Stimulated activated CD4-positive, alpha-beta T cell treated with anti-CD3 and anti-CD28 coated beads, Interleukin-15, amount 100 ng/mL, for 48 hours (primary cell): ENCODE measurements around the gene CFAP61.

Experiments
- DNase-seq, 2 donors: peaks; one replicate each; pipeline ENCODE4 v3.0.0-alpha.2; 2020; ENCODE audit warnings: low read depth in 2 of 2

Gene CFAP61

DNA sequence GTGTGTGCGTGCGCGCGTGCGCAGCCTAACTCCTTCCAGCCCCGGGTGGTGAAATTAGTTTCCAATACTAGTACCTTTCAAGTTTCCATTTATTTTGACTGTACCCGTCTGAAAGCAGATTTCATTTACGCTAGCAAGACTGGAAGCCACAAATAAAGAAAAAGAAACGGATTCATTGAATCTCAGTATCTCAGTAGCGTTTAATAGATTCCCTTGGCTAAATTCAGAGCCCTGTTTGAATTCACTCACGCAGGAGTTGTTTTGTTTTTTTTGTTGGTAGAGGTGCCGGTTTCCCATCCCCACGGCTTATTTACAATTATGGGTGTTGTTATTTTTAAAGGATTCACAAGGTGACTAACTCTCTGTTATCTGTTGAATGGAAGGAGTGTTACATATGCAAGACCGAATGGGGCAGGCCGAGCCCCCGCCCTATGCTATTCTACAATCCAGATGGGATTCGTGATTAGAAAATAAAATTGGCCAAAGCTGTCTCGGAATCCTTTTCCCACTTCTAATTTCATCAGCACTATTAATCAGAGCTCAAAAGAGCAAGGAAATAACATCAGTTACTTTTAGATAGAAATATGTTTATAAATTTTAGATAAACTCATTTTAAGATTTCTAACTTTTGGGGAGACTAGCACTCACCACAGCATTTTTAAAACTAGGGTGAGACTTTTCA, 313.3 kb downstream of the CFAP61 start:
- no peak for DNase-seq

DNA sequence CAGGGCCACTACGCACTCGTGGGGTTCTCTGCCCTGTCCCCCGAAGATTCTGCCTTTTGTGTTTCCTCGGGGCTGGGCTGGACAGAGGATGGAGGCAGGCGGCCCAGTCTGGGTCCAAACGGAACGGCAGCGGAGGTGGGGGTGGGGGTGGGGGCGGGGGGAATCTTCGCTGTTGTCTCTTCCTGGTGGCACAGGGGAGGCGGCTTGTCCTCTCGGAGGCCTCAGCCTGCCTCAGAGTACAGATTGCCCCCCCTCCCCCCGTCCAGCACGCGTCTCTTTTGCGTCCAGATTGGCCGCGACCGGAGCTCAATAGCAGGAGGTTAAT, 314.2 kb downstream of the CFAP61 start:
- DNase-seq = no peak

DNA sequence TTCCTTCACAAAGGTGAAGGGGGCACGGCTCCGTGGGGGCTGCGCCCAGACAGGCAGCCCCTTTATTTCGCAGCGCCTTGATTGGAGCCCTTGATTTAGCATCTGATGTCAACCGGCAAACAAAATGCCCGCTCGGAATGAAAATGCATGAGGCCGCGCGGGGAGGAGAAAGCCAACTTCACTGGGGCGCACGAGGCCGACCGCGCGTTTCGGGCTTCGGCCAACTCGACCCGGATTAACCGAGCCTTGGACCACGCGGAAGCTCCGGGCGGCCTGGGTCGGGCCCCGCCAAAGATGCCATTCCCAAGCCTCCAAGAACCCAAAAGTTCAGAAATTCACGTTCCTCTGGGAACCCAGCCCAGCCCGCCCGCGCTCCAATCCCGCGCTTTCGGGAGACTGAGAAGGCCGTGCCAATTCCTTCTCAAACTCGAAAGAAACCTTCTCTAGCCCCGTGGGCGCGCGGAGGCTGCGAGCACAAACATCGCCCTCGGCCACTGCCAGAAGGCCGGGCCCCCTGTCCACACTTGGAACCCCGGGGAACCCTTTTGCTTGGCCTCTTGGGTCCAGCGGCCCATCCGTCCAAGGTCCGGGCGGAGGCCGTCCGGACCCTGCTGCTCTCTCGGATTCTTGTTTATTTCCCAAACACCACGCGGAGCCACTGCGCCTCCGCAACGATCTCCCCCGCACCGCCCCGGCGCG, 314.7 kb downstream of the CFAP61 start:
- DNase-seq = no peak

DNA sequence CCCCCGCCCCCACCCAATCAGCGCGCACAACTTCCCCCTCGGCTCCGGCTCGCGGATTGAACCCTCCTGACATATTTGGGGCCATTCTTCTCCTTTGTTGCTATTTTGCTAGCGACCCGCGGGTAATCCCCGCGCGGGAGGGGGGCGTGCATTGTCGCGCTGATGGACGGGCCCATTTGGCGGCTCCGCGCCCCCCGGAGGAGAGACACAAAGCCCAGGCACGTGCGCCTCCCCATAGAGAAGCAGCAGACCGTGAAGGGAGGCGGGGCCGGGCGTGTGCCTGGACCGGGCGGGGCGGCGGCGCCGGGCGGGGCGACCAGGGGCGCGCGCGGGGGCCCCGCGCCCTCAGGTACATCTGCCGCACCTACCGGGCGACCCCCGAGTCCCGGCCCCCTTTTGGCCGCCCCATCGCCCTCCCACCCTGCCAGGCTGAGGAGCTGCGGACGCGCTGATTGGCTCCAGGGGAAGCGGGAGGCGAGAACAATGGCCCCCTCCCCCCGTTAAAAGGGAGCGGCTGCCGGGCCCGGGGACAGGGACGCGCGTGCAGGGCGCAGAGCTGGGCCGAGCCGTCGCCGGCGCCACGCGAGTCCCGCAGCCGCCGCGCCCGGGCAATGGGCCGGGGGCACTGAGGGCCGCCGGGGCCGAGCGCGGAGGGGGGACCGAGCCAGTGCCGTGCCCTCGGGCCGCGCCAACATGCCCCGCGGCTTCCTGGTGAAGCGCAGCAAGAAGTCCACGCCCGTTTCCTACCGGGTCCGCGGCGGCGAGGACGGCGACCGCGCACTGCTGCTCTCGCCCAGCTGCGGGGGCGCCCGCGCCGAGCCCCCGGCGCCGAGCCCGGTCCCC, 315.5 kb downstream of the CFAP61 start, which contains the start of gene INSM1:
Gene INSM1, plus strand, starts transcription at position 530 of the 843 bp plus-strand sequence. Its CDS starts 164 bp downstream, at position 694.
- peak in 1 of 2 donors; percentile 14 for DNase-seq

DNA sequence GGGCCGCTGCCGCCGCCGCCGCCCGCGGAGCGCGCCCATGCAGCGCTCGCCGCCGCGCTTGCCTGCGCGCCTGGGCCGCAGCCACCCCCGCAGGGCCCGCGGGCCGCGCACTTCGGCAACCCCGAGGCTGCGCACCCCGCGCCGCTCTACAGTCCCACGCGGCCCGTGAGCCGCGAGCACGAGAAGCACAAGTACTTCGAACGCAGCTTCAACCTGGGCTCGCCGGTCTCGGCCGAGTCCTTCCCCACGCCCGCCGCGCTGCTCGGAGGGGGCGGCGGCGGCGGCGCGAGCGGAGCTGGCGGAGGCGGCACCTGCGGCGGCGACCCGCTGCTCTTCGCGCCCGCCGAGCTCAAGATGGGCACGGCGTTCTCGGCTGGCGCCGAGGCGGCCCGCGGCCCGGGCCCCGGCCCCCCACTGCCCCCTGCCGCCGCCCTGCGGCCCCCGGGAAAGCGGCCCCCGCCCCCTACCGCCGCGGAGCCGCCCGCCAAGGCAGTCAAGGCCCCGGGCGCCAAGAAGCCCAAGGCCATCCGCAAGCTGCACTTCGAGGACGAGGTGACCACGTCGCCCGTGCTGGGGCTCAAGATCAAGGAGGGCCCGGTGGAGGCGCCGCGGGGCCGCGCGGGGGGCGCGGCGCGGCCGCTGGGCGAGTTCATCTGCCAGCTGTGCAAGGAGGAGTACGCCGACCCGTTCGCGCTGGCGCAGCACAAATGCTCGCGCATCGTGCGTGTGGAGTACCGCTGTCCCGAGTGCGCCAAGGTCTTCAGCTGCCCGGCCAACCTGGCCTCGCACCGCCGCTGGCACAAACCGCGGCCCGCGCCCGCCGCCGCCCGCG, 316.3 kb downstream of the CFAP61 start:
- DNase-seq = peak in 1 of 2 donors; percentile 9

DNA sequence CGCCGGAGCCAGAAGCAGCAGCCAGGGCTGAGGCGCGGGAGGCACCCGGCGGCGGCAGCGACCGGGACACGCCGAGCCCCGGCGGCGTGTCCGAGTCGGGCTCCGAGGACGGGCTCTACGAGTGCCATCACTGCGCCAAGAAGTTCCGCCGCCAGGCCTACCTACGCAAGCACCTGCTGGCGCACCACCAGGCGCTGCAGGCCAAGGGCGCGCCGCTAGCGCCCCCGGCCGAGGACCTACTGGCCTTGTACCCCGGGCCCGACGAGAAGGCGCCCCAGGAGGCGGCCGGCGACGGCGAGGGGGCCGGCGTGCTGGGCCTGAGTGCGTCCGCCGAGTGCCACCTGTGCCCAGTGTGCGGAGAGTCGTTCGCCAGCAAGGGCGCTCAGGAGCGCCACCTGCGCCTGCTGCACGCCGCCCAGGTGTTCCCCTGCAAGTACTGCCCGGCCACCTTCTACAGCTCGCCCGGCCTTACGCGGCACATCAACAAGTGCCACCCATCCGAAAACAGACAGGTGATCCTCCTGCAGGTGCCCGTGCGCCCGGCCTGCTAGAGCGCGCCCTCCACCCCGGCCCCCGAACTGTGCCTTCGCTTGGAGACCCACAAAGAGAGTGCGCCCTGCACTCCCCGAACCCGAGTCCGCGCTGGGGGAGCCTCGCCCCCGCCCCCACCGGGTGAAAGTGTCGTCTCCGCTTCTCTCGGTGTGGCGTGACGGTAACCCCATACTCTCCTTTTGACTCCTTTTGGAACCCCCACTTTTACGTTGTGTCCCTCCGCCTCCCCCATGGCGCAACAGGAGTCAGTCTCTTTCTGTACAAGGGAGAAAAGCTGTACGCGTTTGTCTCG, 317.1 kb downstream of the CFAP61 start:
- DNase-seq = peak in 1 of 2 donors; percentile 24

DNA sequence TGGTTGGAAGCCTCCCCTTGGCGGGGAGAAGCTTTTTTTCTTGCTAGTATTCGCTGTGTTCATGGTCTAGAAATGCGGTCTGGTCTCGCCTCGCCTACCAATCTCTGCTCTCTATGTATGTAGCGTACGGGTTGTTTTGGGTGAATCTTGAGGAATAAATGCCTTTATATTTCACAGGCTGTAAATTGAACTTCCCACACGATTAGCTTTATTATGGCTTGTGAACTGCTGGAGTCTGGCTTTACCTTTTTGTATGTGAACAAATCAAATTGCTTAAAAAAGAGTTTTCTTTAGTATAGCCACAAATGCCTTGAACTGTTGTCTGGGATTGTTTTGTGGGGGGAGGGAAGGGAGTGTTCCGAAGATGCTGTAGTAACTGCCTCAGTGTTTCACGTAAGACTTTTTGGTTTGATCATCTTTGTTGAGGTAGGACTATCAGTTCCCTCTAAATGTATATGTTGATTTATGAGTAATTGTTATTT, 317.8 kb downstream of the CFAP61 start:
- no peak for DNase-seq

DNA sequence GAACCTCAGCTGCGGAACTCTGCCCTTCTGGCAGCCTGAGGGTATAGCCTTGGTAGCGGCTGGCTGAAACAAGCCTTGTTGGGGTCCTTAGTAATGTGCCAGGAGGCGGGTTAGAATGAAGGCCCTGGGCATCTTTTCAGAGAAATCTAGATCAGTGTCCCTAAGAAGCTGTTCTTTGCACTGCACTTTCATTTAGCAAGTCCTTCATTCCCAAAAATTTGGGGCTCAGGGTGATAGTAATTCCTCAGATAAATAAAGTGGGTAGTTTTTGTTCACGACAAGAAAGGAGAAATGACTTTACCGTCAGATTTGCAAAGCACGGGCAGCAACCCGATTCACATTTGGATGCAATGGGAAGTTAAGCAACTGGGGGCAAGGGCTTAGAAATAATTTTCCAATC, 318.8 kb downstream of the CFAP61 start:
- no peak for DNase-seq

DNA sequence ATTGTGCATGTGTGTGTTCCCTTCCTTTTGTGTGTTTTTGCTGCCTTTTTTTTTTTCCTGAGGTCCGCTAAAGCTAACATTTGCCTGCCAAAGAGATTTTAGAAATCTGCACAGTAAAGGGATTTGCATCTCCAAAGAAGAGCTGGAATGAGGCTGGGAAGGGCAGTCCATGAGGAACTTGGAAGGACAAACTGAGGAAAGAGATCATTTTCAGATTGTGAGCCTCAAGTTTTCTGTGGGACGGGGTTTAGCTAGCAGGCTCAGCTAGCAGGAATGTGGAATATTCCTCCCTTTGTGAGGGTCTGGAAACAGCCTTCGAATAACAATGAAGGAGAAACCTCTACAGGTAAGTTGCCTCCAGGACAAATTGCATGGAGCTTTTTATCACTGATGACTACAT, 319.3 kb downstream of the CFAP61 start:
- DNase-seq = no peak

DNA sequence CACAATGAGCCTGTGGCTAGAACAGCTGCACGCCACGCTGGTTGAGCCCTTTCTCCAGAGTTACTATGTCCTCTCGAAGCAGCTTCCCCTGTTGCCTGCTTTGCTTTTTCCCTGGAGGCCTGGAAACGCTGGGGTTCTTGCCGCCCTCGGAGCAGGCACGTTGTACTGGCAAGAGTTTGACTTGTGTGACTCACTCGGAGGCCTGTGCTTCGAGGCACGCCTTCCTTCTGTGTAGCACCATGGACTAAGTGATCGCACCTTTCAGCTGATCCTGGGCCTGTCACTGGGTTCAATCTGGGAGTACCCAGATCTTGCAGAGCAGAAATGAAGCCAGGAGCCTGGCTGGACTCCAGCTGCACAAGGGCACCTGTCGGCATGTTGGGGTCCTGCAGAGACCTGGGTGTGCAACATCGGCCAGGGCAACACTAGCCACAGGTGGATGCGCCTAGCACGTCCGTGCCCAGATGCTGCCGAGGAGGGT, 320.8 kb downstream of the CFAP61 start:
- DNase-seq = no peak

DNA sequence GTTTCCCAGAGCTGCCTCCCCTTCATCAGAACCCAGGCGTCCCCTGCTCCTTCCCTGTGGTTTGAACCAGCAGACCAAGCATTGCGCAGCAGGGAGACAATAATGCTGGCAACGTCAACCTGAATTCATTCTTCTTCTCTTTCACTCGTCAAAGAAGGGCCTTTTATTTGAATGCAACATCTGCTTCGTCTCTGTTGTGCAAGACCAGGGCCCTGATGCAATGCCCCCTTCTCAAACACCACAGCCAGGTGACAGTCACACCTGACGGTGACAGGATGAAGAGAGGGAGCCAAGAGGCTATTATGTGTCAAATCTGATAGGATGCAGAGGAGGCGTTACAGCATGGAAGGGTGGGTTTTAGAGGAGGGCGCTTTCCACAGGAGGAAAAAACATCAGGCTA, 323.5 kb downstream of the CFAP61 start:
- DNase-seq = no peak

DNA sequence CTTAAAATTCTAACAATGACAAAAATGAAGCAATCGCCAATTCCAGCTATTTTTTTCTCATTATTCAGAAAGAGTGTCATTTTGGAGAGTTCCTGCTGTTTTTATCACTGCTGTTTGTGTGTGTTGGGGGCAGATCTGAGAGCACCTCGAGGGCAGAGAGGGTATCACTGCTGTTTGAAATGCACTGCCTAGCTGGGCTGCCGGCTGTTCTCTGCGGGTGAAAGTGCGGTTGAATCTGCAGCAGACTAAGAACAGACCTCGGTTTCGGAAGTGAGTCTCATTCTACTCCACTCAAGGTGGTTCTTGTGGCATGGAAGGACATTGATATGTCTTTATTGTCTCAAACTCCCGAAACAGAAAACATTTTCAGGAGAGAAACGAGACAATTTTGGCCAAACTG, 333.9 kb downstream of the CFAP61 start:
- DNase-seq = no peak

DNA sequence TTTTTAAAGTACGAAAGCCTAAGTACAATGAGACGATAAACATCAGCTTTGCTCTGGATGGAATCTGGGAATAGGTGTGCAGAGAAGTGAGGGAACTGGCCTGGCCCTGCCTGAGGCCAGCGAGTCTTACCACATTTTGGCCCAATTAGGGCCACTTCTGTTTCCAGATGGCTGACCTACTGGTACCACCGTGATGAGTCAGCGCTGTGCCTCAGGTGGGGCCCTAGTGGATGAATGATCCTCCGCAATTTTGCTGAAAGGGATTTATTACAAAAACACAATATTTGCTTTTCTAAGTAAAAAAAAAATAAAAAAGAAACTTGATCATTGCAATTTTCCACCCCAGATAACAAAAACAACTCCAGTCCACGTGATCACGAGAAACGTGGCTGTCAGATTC, 338.1 kb downstream of the CFAP61 start:
- DNase-seq = no peak

DNA sequence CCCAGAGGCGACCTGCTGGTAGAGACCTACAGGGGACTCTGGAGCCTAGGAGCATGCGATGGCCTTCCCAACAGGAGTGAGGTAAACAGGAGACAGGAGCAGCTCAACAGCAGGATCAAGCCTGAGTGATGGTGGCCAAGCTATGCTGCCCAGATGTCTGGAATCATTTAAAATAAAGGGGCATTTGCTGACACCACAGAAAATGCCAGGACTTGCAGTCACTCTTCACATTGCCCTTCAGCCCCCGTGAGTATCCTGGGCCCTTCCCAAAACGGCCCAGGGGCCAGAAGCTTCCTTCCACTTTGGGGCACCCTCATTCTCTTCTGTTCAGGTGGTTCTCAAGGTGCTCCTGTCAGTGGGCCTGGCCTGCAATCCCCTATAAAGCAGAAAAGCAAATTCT, 338.8 kb downstream of the CFAP61 start:
- DNase-seq = no peak

DNA sequence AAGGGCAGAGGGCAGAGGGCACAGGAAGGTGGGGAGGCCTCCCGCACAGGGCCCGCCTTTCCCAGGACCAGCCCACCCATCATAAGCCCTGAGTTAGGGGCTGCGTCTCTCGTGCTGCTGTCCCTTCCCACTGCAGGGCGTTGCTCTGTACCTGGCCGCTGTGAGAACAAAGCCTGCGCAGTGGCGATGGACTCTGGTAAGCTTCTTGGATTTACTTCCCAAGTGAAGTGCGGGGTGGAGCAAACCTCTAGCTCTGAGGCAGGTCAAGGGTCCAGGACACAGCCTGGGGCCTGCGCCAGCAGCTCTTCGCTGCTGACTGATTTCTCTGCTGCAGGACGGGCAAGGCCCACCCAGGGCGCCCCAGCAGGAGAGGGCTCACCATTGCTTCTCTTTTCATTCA, 339.4 kb downstream of the CFAP61 start:
- no peak for DNase-seq

DNA sequence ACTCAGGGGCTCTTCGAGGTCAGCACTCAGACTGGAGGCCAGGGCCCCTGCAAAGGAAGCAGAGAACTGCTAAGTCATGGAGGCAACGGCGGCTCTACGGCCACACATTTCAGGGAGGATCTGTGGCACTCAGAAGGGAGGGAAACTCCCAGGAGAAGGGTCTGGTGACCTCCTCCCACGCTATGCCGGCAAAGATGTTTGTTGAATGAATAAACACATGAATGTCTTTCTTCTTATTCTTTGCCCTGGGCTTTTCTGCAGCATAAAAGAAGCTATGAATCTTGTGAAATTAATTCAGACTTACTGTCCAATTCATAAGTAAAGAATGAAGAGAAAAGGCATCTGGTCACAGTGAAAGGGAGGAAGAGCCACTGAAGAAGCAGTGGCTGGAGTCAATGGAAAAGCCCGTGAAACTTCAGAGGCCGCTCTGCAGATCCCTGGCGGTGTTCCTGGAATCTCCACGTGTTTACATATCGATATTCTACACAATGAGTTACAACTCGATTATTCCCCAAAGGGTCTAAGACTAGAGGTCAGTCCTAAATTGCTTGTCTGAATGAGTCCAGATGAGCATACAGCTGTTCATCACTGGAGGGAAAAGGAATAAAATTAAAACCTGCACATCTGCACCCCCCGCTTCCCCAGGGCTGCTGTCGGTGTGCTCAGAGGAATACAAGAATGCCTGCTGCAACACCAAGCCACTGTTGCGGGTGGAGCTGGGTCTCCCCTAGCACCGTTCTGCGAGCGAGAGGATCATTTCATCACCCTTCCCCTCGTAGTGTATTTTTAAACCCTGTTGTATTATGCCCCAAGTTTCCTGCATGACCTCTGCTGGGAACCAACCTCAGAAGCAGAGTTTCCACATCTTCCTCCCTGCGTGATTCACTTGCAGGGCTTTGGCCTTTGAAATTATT, 341.1 kb downstream of the CFAP61 start:
- DNase-seq = no peak

DNA sequence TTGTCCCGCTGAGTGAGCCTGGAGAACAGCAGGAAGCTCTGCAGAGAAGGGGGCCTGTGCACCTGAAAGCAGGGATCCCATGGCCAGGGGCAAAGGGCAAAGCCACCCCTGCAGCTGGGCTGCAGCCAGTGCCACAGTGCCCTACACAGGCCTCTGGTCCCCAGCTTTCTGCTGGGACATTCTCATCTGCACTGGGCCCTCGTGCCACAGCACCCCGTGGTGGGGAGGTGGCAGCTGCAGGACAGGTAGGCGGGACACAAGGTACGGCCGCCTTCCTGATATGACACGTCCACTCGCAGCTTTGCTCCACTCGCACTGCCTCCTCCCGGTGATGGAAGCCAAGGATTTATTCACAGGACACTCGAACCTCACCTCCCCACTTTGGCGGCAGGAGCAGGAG, 342.8 kb downstream of the CFAP61 start:
- no peak for DNase-seq

DNA sequence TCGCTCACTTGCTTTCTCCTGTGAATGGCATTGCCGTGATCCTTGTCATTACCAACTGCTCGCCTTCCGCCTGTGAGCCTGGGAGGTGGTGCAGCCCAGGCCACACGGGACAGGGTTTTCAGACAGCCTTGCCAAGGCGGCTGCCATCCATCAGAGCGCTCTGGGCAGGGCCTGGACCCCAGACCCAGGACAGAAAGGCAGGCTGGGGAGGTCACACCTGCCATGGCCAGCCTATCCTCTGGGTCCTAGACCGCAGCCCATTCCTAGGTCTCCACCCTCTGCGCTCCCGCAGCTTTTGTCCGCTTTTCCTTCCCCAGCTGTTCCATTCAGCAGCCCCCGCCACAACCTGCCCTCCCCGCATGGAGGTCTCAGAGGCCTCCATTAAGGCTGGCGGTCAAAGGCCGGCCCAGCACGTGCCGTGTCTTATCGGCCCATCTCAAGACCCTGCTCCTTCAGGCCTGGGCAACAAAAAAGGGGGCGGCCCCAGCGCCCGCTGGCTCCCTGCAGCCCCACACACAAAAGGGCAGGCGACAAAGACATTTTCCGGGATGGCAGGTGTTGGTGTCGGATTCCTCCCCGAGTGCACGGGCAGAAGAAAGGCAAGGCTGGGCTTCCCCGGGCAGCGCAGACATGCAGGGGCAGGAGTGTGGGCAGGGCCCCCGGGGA, 343.7 kb downstream of the CFAP61 start:
- DNase-seq = no peak

DNA sequence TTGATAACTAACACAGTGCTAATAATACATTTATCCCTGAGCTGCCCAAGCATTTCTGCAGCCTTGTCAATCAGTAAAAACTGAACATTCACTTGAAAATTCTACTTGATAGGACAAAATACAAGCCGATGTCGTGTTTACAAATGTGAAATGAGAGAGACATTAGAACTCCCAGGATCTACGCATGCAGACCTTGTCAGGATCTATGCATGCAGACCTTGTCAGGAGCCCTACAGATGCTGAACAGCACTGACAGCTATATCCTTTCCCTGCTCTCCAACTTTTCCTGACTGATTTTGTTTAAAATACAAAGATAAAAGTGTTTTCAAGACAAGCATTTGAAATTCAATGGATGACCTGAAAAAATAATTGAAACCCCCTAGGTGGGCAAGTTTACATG, 344.5 kb downstream of the CFAP61 start:
- DNase-seq = no peak
